Suprapubic skin (tissue), 4 donors: ENCODE data around the gene LMTK2.

Experiments
- CTCF ChIP-seq, 2 donors: fragments of 200-600 bp in 1 of 2; fragments of 450-650 bp in 1 of 2; sonication (generic) in 1 of 2; IDR thresholded peaks; one replicate each; pipeline ENCODE4 v1.5.1; 2016 to 2019; ENCODE audit warnings: antibody characterized with exemption in 2 of 2, mild to moderate bottlenecking in 1 of 2, moderate library complexity in 1 of 2
- EP300 ChIP-seq: sonication (generic); formaldehyde crosslinking; IDR thresholded peaks from one replicate; pipeline ENCODE4 v1.6.1; 2017; ENCODE audit warnings: antibody characterized with exemption
- POLR2AphosphoS5 ChIP-seq, 3 donors: sonication (generic); formaldehyde crosslinking; IDR thresholded peaks; one replicate each; pipeline ENCODE4 v1.6.1; 2017; ENCODE audit warnings: antibody characterized with exemption in 3 of 3

GRCh38 chr7:98075801-98076200, 30.9 kb upstream of the LMTK2 start:
- TF ChIP-seq CTCF (IDR thresholded peaks at IDR 0.05) (no peak), EP300 (no peak), POLR2AphosphoS5 (IDR thresholded peaks at IDR 0.05) (no peak)
